Transverse colon (tissue), 4 donors: ENCODE data around the gene TMEM255B.

Experiments
- EP300 ChIP-seq: sonication (generic); formaldehyde crosslinking; IDR thresholded peaks from one replicate; pipeline ENCODE4 v1.6.1; 2017; ENCODE audit warnings: antibody characterized with exemption, low read depth
- POLR2A ChIP-seq: fragments of 450-650 bp; IDR thresholded peaks from one replicate; pipeline ENCODE4 v1.6.1; 2016; ENCODE audit warnings: antibody characterized with exemption, mild to moderate bottlenecking, moderate library complexity
- POLR2AphosphoS5 ChIP-seq, 3 donors: sonication (generic); formaldehyde crosslinking; IDR thresholded peaks; one replicate each; pipeline ENCODE4 v1.6.1; 2016; ENCODE audit warnings: antibody characterized with exemption in 3 of 3
- TF ChIP-seq, protein P1 (sequence below), 5 experiments: fragments of 200-600 bp in 3 of 5; fragments of 450-650 bp in 2 of 5; sonication (generic) in 3 of 5; IDR thresholded peaks; 1 replicate in 2 of 5; 2 replicates in 3 of 5; pipeline ENCODE4 v1.5.1; 2016 to 2017; ENCODE audit warnings: antibody characterized with exemption in 5 of 5, inconsistent platforms in 3 of 5, mild to moderate bottlenecking in 2 of 5, moderate library complexity in 1 of 5

DNA sequence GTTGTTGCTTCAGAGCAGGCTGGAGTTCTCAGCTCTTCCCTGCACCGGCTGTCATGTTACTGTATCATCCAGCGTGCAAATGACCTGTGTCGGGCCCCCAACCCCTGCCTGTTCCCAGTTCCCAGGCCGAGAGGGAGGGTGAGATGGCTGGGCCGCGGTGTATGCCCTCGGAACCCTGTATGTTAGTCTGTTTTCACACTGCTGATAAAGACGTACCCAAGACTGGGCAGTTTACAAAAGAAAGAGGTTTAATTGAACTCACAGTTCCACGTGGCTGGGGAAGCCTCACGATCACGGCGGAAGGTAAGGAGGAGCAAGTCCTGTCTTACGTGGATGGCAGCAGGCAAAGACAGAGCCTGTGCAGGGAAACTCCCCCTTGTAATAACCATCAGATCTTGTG lies 10.9 kb downstream of the TMEM255B start:
- TF ChIP-seq, protein P1, sequence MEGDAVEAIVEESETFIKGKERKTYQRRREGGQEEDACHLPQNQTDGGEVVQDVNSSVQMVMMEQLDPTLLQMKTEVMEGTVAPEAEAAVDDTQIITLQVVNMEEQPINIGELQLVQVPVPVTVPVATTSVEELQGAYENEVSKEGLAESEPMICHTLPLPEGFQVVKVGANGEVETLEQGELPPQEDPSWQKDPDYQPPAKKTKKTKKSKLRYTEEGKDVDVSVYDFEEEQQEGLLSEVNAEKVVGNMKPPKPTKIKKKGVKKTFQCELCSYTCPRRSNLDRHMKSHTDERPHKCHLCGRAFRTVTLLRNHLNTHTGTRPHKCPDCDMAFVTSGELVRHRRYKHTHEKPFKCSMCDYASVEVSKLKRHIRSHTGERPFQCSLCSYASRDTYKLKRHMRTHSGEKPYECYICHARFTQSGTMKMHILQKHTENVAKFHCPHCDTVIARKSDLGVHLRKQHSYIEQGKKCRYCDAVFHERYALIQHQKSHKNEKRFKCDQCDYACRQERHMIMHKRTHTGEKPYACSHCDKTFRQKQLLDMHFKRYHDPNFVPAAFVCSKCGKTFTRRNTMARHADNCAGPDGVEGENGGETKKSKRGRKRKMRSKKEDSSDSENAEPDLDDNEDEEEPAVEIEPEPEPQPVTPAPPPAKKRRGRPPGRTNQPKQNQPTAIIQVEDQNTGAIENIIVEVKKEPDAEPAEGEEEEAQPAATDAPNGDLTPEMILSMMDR (IDR thresholded peaks at IDR 0.05), result no peak
- no peak for TF ChIP-seq POLR2A
- TF ChIP-seq POLR2AphosphoS5 (IDR thresholded peaks at IDR 0.05), result no peak
- no peak for TF ChIP-seq EP300
